Keratinocyte (primary cell): Measurements from ENCODE around the gene SMOC1. TPM values are rescaled to one million over a fixed set of nuclear protein-coding genes. Genes with fewer than 3 reads are reported as not detected.

Experiments used
- DNase-seq: peaks from one replicate; pipeline ENCODE4 v3.0.0-alpha.2; 2011; ENCODE audit warnings: low read depth, missing footprints, low spot score
- FAIRE-seq: peaks from 2 replicates; lab custom pipeline; 2011; peaks lifted over from hg19 to GRCh38; lab: Jason Lieb, UNC
- H2AFZ ChIP-seq: 2 replicates; pipeline ENCODE4 v1.6.0; 2012; ENCODE audit warnings: low read length, control low read depth, inconsistent platforms; ENCODE audit not compliant: control insufficient read depth
- H3K27ac ChIP-seq: 2 replicates; pipeline ENCODE4 v1.5.1; 2011; ENCODE audit warnings: low read length; ENCODE audit not compliant: control insufficient read depth, insufficient read depth
- H3K27me3 ChIP-seq: 3 replicates; pipeline ENCODE4 v1.6.0; 2011; ENCODE audit warnings: low read length; ENCODE audit not compliant: control insufficient read depth, insufficient read depth; ENCODE audit errors: extremely low read depth
- H3K36me3 ChIP-seq, 2 experiments: 2 replicates in 1 of 2; 3 replicates in 1 of 2; pipeline ENCODE4 v1.5.1; 2011; ENCODE audit warnings: low read length in 2 of 2, mild to moderate bottlenecking in 1 of 2; ENCODE audit not compliant: control insufficient read depth in 2 of 2, insufficient read depth in 2 of 2; ENCODE audit errors: extremely low read depth in 1 of 2
- H3K4me1 ChIP-seq: 3 replicates; pipeline ENCODE4 v1.5.1; 2011; ENCODE audit warnings: low read length; ENCODE audit not compliant: control insufficient read depth, insufficient read depth; ENCODE audit errors: extremely low read depth
- H3K4me2 ChIP-seq: 3 replicates; pipeline ENCODE4 v1.6.0; 2011; ENCODE audit warnings: low read depth, low read length; ENCODE audit not compliant: control insufficient read depth, insufficient read depth; ENCODE audit errors: extremely low read depth
- H3K4me3 ChIP-seq, 3 experiments: fragments of 200-600 bp in 1 of 3; sonication (generic) in 1 of 3; 2 replicates in 2 of 3; 3 replicates in 1 of 3; pipeline ENCODE4 v1.5.1; 2011 to 2016; ENCODE audit warnings: low read length in 3 of 3, mild to moderate bottlenecking in 3 of 3, control low read depth in 2 of 3, inconsistent platforms in 1 of 3, low read depth in 1 of 3, mixed read lengths in 1 of 3, mixed run types in 1 of 3, moderate library complexity in 1 of 3; ENCODE audit not compliant: control insufficient read depth in 2 of 3, insufficient read depth in 2 of 3; ENCODE audit errors: extremely low read depth in 1 of 3
- H3K79me2 ChIP-seq: 2 replicates; pipeline ENCODE4 v1.6.0; 2012; ENCODE audit warnings: low read length; ENCODE audit not compliant: control insufficient read depth, insufficient read depth
- H3K9ac ChIP-seq: 3 replicates; pipeline ENCODE4 v1.6.0; 2011; ENCODE audit warnings: low read length; ENCODE audit not compliant: control insufficient read depth, insufficient read depth; ENCODE audit errors: extremely low read depth
- H3K9me1 ChIP-seq: 3 replicates; pipeline ENCODE4 v1.6.0; 2011; ENCODE audit warnings: low read length; ENCODE audit not compliant: control insufficient read depth, insufficient read depth; ENCODE audit errors: extremely low read depth
- H3K9me3 ChIP-seq: 2 replicates; pipeline ENCODE4 v1.5.1; 2012; ENCODE audit warnings: low read depth, low read length; ENCODE audit not compliant: control insufficient read depth
- H4K20me1 ChIP-seq: 3 replicates; pipeline ENCODE4 v1.6.0; 2011; ENCODE audit warnings: low read length; ENCODE audit not compliant: control insufficient read depth, insufficient read depth; ENCODE audit errors: extremely low read depth
- CTCF ChIP-seq, 3 experiments: IDR thresholded peaks in 1 of 3; conservative IDR thresholded peaks in 1 of 3; optimal IDR thresholded peaks in 1 of 3; 2 replicates in 2 of 3; 3 replicates in 1 of 3; pipeline versions ENCODE3 to v1.5.1; 2011; ENCODE audit warnings: low read length in 3 of 3, mild to moderate bottlenecking in 3 of 3, moderate library complexity in 2 of 3, control low read depth in 1 of 3, inconsistent platforms in 1 of 3; ENCODE audit not compliant: insufficient read depth in 2 of 3; ENCODE audit errors: extremely low read depth in 1 of 3
- EZH2 ChIP-seq: IDR thresholded peaks from one replicate; pipeline ENCODE4 v1.6.1; 2012; ENCODE audit warnings: inconsistent platforms, mild to moderate bottlenecking, low read length, moderate library complexity
- dilution Hi-C: fragments of 300-500 bp; cut with MboI; formaldehyde crosslinking; loops from one replicate; pipeline ENCODE4 v1.7.0; 2020; ENCODE audit warnings: low sequenced_read_pairs; ENCODE audit not compliant: extremely low pct_ligation_motif_present
- polyA plus RNA-seq, 5 experiments: library from polyadenylated mRNA; depleted of rRNA in 3 of 5; stranded (reverse) in 3 of 5; stranded (forward) in 1 of 5; unstranded in 1 of 5; fragments of >200 nt; gene quantifications; 1 replicate in 1 of 5; 2 replicates in 3 of 5; 3 replicates in 1 of 5; pipeline versions ENCODE4 v1.2.1 to v1.2.3, GENCODE V29; 2011 to 2012; ENCODE audit warnings: missing spikeins in 2 of 5, low read depth in 1 of 5, low replicate concordance in 1 of 5

The SMOC1 gene
- polyA plus RNA-seq, 1 donor (not counting 4 experiments of a cell fraction or from before 2014, with no cell fraction given): 6.0 TPM

- DNase-seq: no peak
- H3K4me3 ChIP-seq: no peak overlapping the region
- TF ChIP-seq EZH2 (no peak), CTCF (optimal IDR thresholded peaks at IDR 0.05 in 1 of 3, IDR thresholded peaks at IDR 0.05 in 1 of 3, conservative IDR thresholded peaks at IDR 0.05 in 1 of 3; ENCODE audit: extremely low read depth in 1 of 3, insufficient read depth in 2 of 3, low read length in 3 of 3) (no peak)
- H3K79me2 ChIP-seq: no peaks in the 10 kb centered on the region
- no peak overlapping the region for H3K9ac ChIP-seq
- no peak for FAIRE-seq
- no peak overlapping the region for H3K4me2 ChIP-seq
- H3K27me3 ChIP-seq: peaks cover 7% of the 10 kb centered on the region
- H3K9me1 ChIP-seq: no peaks in the 10 kb centered on the region
- H4K20me1 ChIP-seq: no peaks in the 10 kb centered on the region
- dilution Hi-C loops: loop anchor here (25.0 kb wide), 1 partner anchor 235 kb away; no protein-coding TSS in a partner anchor
- no peak overlapping the region for H2AFZ ChIP-seq
- H3K4me1 ChIP-seq: no peaks in the 10 kb centered on the region
- H3K9me3 ChIP-seq: no peaks in the 10 kb centered on the region
- no peak overlapping the region for H3K27ac ChIP-seq
- H3K36me3 ChIP-seq: no peaks in the 10 kb centered on the region
Observed at GRCh38 chr14:70077005-70077404, 197.8 kb downstream of the SMOC1 start.

- H3K4me1 ChIP-seq: no peaks in the 10 kb centered on the region
- H3K36me3 ChIP-seq: no peaks in the 10 kb centered on the region
- no peak overlapping the region for H3K4me3 ChIP-seq
- no peaks in the 10 kb centered on the region for H3K9me1 ChIP-seq
- peaks cover 12% of the 10 kb centered on the region for H3K27me3 ChIP-seq
- FAIRE-seq (no peak), DNase-seq (no peak)
- no peaks in the 10 kb centered on the region for H4K20me1 ChIP-seq
- H3K79me2 ChIP-seq: no peaks in the 10 kb centered on the region
- dilution Hi-C loops: loop anchor here (25.0 kb wide), 1 partner anchor 235 kb away; no protein-coding TSS in a partner anchor
- H3K9me3 ChIP-seq: no peaks in the 10 kb centered on the region
- TF ChIP-seq CTCF (optimal IDR thresholded peaks at IDR 0.05 in 1 of 3, IDR thresholded peaks at IDR 0.05 in 1 of 3, conservative IDR thresholded peaks at IDR 0.05 in 1 of 3; ENCODE audit: extremely low read depth in 1 of 3, insufficient read depth in 2 of 3, low read length in 3 of 3): no peak
- TF ChIP-seq EZH2: no peak
- no peak overlapping the region for H3K4me2 ChIP-seq
- H3K9ac ChIP-seq: no peak overlapping the region
- no peak overlapping the region for H2AFZ ChIP-seq
- H3K27ac ChIP-seq: no peak overlapping the region
Observed at GRCh38 chr14:70077720-70078119, 198.5 kb downstream of the SMOC1 start.
